H9 (cell line): ENCODE measurements around the gene NEGR1. TPM values are rescaled to one million over a fixed set of nuclear protein-coding genes. Genes with fewer than 3 reads are reported as not detected.

Experiments used
- DNase-seq: peaks from one replicate; pipeline ENCODE4 v3.0.0-alpha.2; 2017
- H2AFZ ChIP-seq: one replicate; pipeline ENCODE4 v1.6.1; 2013; ENCODE audit warnings: mild to moderate bottlenecking, low read length, control low read depth, moderate library complexity
- H2AK5ac ChIP-seq: 2 replicates; pipeline ENCODE4 v1.6.1; 2013; ENCODE audit warnings: low read length, control low read depth, mixed read lengths; ENCODE audit not compliant: insufficient read length
- H2BK120ac ChIP-seq: one replicate; pipeline ENCODE4 v1.6.1; 2013; ENCODE audit warnings: low read depth, mild to moderate bottlenecking, low read length, control low read depth, inconsistent platforms; ENCODE audit not compliant: poor library complexity, severe bottlenecking
- H2BK12ac ChIP-seq: 2 replicates; pipeline ENCODE4 v1.6.1; 2013; ENCODE audit warnings: low read length, control low read depth, mixed read lengths, low read depth; ENCODE audit not compliant: insufficient read length
- H2BK15ac ChIP-seq: 2 replicates; pipeline ENCODE4 v1.6.1; 2013; ENCODE audit warnings: low read depth, low read length, control low read depth
- H2BK20ac ChIP-seq: one replicate; pipeline ENCODE4 v1.6.1; 2013; ENCODE audit warnings: low read depth, mild to moderate bottlenecking, low read length, control low read depth, inconsistent platforms; ENCODE audit not compliant: poor library complexity, severe bottlenecking
- H2BK5ac ChIP-seq: 2 replicates; pipeline ENCODE4 v1.6.1; 2013; ENCODE audit warnings: low read length, control low read depth, mixed read lengths; ENCODE audit not compliant: insufficient read length
- H3K14ac ChIP-seq: 2 replicates; pipeline ENCODE4 v1.6.1; 2013; ENCODE audit warnings: low read length, control low read depth; ENCODE audit not compliant: insufficient read depth
- H3K18ac ChIP-seq: 2 replicates; pipeline ENCODE4 v1.6.1; 2013; ENCODE audit warnings: low read depth, mild to moderate bottlenecking, mixed read lengths, low read length, control low read depth; ENCODE audit not compliant: insufficient read length
- H3K23ac ChIP-seq: 2 replicates; pipeline ENCODE4 v1.6.1; 2013; ENCODE audit warnings: low read length, control low read depth, mixed read lengths, low read depth; ENCODE audit not compliant: insufficient read length
- H3K23me2 ChIP-seq: 2 replicates; pipeline ENCODE4 v1.6.1; 2013; ENCODE audit warnings: low read depth, mild to moderate bottlenecking, mixed read lengths, low read length, control low read depth; ENCODE audit not compliant: insufficient read length, poor library complexity, severe bottlenecking
- H3K27ac ChIP-seq: 2 replicates; pipeline ENCODE4 v1.5.1; 2013; ENCODE audit warnings: low read length, control low read depth, mixed read lengths, low read depth; ENCODE audit not compliant: insufficient read length
- H3K27me3 ChIP-seq: 2 replicates; pipeline ENCODE4 v1.6.1; 2013; ENCODE audit warnings: low read length, control low read depth, inconsistent platforms; ENCODE audit not compliant: insufficient read depth
- H3K4ac ChIP-seq: 2 replicates; pipeline ENCODE4 v1.6.1; 2013; ENCODE audit warnings: low read depth, mild to moderate bottlenecking, control low read depth, inconsistent platforms, low read length, moderate library complexity
- H3K4me1 ChIP-seq: 2 replicates; pipeline ENCODE4 v1.6.1; 2013; ENCODE audit warnings: low read length, control low read depth, inconsistent platforms; ENCODE audit not compliant: insufficient read depth
- H3K4me2 ChIP-seq: 2 replicates; pipeline ENCODE4 v1.6.1; 2013; ENCODE audit warnings: low read length, control low read depth, mixed read lengths; ENCODE audit not compliant: insufficient read length, insufficient read depth
- H3K56ac ChIP-seq: 2 replicates; pipeline ENCODE4 v1.6.1; 2013; ENCODE audit warnings: low read depth, mild to moderate bottlenecking, mixed read lengths, low read length, control low read depth; ENCODE audit not compliant: insufficient read length
- H3K79me1 ChIP-seq: 2 replicates; pipeline ENCODE4 v1.6.1; 2013; ENCODE audit warnings: low read depth, mild to moderate bottlenecking, moderate library complexity, low read length, control low read depth, inconsistent platforms; ENCODE audit not compliant: insufficient read depth, poor library complexity, severe bottlenecking
- H3K79me2 ChIP-seq: 2 replicates; pipeline ENCODE4 v1.6.1; 2013; ENCODE audit warnings: low read length, control low read depth, inconsistent platforms; ENCODE audit not compliant: insufficient read depth
- H3K9ac ChIP-seq: 2 replicates; pipeline ENCODE4 v1.6.1; 2013; ENCODE audit warnings: low read length, control low read depth, mixed read lengths; ENCODE audit not compliant: insufficient read length; ENCODE audit errors: extremely low read depth
- H3K9me3 ChIP-seq: one replicate; pipeline ENCODE4 v1.6.1; 2013; ENCODE audit warnings: low read depth, low read length, inconsistent platforms; ENCODE audit not compliant: control insufficient read depth
- H3T11ph ChIP-seq: one replicate; pipeline ENCODE4 v1.6.1; 2013; ENCODE audit warnings: mild to moderate bottlenecking, low read length, control low read depth, inconsistent platforms
- H4K20me1 ChIP-seq: one replicate; pipeline ENCODE4 v1.6.1; 2013; ENCODE audit not compliant: control insufficient read depth, insufficient read length, insufficient read depth
- H4K5ac ChIP-seq: 2 replicates; pipeline ENCODE4 v1.6.1; 2013; ENCODE audit warnings: low read depth, mild to moderate bottlenecking, mixed read lengths, low read length, control low read depth; ENCODE audit not compliant: insufficient read length
- H4K8ac ChIP-seq: replicated peaks from 2 replicates; pipeline ENCODE4 v1.6.1; 2013; ENCODE audit warnings: low read length, control low read depth, mixed read lengths, low read depth; ENCODE audit not compliant: insufficient read length
- H4K91ac ChIP-seq: 2 replicates; pipeline ENCODE4 v1.6.1; 2013; ENCODE audit warnings: low read depth, mild to moderate bottlenecking, moderate library complexity, mixed read lengths, low read length, control low read depth; ENCODE audit not compliant: insufficient read length
- H3K27ac Mint-ChIP-seq, 3 experiments: 2 replicates in 2 of 3; 3 replicates in 1 of 3; pipeline ENCODE4 v1.8.0; 2020 to 2021; ENCODE audit warnings: mixed read lengths in 3 of 3, mild to moderate bottlenecking in 1 of 3, moderate library complexity in 1 of 3
- H3K27me3 Mint-ChIP-seq: 2 replicates; pipeline ENCODE4 v1.8.0; 2021; ENCODE audit warnings: low read depth, mild to moderate bottlenecking, moderate library complexity, mixed read lengths
- H3K36me3 Mint-ChIP-seq, 3 experiments: 2 replicates in 2 of 3; 3 replicates in 1 of 3; pipeline ENCODE4 v1.8.0; 2020 to 2021; ENCODE audit warnings: low read depth in 3 of 3, mixed read lengths in 3 of 3; ENCODE audit not compliant: insufficient read depth in 1 of 3
- H3K4me1 Mint-ChIP-seq, 2 experiments: 2 replicates each; pipeline ENCODE4 v1.8.0; 2020; ENCODE audit warnings: mixed read lengths in 2 of 2
- H3K4me3 Mint-ChIP-seq, 2 experiments: 2 replicates in 1 of 2; 3 replicates in 1 of 2; pipeline ENCODE4 v1.8.0; 2020 to 2021; ENCODE audit warnings: mild to moderate bottlenecking in 2 of 2, mixed read lengths in 2 of 2, moderate library complexity in 1 of 2
- H3K9me3 Mint-ChIP-seq, 2 experiments: 2 replicates in 1 of 2; 3 replicates in 1 of 2; pipeline ENCODE4 v1.8.0; 2020; ENCODE audit warnings: mild to moderate bottlenecking in 2 of 2, mixed read lengths in 2 of 2, moderate library complexity in 1 of 2
- CTCF ChIP-seq: fragments of 200-600 bp; sonication (generic); conservative IDR thresholded peaks from 3 replicates; pipeline ENCODE4 v1.8.0; 2021; ENCODE audit warnings: antibody characterized with exemption, mild to moderate bottlenecking
- WGBS: extraction: QIAGEN DNeasy Blood & Tissue Kit; methylation state at CpG from one replicate; pipeline ENCODE4 v1.1.7; 2013; ENCODE audit warnings: missing lambda C conversion rate, low lambda C conversion rate, mixed read lengths; ENCODE audit not compliant: insufficient read length; ENCODE audit errors: extremely low coverage; 5-methylcytosine and 5-hydroxymethylcytosine counted together
- total RNA-seq: library from RNA; stranded (reverse); gene quantifications from 2 replicates; pipeline ENCODE4 v1.2.1, GENCODE V29; 2021

The NEGR1 gene
- total RNA-seq, 1 experiment from 2014 or later, result 0.13 TPM

- H3K27ac Mint-ChIP-seq, result no peak overlapping the region
- H3K4me2 ChIP-seq, result no peak overlapping the region
- no peak overlapping the region for H2BK20ac ChIP-seq
- no peak overlapping the region for H4K5ac ChIP-seq
- peaks cover 6 to 8% of the 10 kb centered on the region in 2 experiments for H3K4me1 Mint-ChIP-seq
- H3K4me1 ChIP-seq, result no peaks in the 10 kb centered on the region
- H2BK12ac ChIP-seq, result no peak overlapping the region
- H3K36me3 Mint-ChIP-seq, result no peaks in the 10 kb centered on the region
- no peak overlapping the region for H4K8ac ChIP-seq
- no peaks in the 10 kb centered on the region for H3K23me2 ChIP-seq
- H2BK5ac ChIP-seq, result no peak overlapping the region
- no peak for DNase-seq
- H3K56ac ChIP-seq, result no peak overlapping the region
- H3K4ac ChIP-seq, result no peak overlapping the region
- no peak overlapping the region for H4K91ac ChIP-seq
- no peak overlapping the region for H3K9ac ChIP-seq
- H3K79me1 ChIP-seq, result no peaks in the 10 kb centered on the region
- WGBS, result no CpG with 5 or more reads among the region's 1 CpG
- no peaks in the 10 kb centered on the region for H3K27me3 Mint-ChIP-seq
- no peaks in the 10 kb centered on the region for H3K9me3 Mint-ChIP-seq
- H3K27ac ChIP-seq, result no peak overlapping the region
- no peaks in the 10 kb centered on the region for H4K20me1 ChIP-seq
- no peak overlapping the region for H3T11ph ChIP-seq
- no peak overlapping the region for H3K18ac ChIP-seq
- no peaks in the 10 kb centered on the region for H3K27me3 ChIP-seq
- no peak overlapping the region for H3K23ac ChIP-seq
- H3K14ac ChIP-seq, result no peak overlapping the region
- H3K4me3 Mint-ChIP-seq, result no peak overlapping the region
- H2BK15ac ChIP-seq, result no peak overlapping the region
- no peak overlapping the region for H2AK5ac ChIP-seq
- H3K9me3 ChIP-seq, result no peaks in the 10 kb centered on the region
- no peak overlapping the region for H2BK120ac ChIP-seq
- no peak for TF ChIP-seq CTCF
- H3K79me2 ChIP-seq, result no peaks in the 10 kb centered on the region
- no peak overlapping the region for H2AFZ ChIP-seq
These were observed 490.1 kb downstream of the NEGR1 start for GRCh38 chr1:71792264-71792663.
